ENCODE data around the gene LIMK2. TPM values are rescaled to one million over a fixed set of nuclear protein-coding genes. Genes with fewer than 3 reads are reported as not detected.
"Not testable (repeated sequence)": the region's sequence is repeated elsewhere in the genome, so short reads cannot be mapped to it uniquely, and the experiment has no call there.

The LIMK2 gene
- total RNA-seq, 1 donor from 2014 or later, result 8.0 TPM

DNA sequence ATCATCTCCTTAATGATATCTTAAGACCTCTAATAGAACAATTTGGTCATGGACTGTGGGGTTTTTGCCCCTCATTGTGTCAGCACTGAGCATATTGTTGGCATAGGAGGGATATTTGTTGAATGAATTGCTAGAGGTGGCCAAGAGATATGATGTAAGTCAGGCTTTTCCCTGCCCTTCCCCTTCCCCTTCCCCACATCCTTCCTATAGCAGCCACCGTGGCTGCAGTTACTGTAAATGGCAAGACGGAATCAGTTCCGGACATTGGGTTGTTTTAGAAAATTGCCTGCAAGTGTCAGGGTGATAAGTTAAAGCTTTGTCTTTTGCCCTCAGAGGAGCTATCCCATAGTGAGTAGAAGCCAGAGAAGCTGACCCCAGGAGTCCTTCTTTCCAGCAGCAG lies 23.0 kb downstream of the LIMK2 start:
- peaks cover 50% of the 10 kb centered on the region for H3K4me1 ChIP-seq
- no peak for DNase-seq
- H3K9me3 ChIP-seq (replicated peaks), result no peaks in the 10 kb centered on the region
- H3K4me3 ChIP-seq, result no peak overlapping the region
- no peaks in the 10 kb centered on the region for H3K36me3 ChIP-seq
- no peaks in the 10 kb centered on the region for H3K27me3 ChIP-seq (ENCODE audit: low read depth)
- H3K27ac ChIP-seq (replicated peaks), result peak overlapping the region; percentile 2
- intact Hi-C loops (cut with micrococcal nuclease), result no loop called here
- no peak for TF ChIP-seq CTCF (IDR thresholded peaks at IDR 0.05; ENCODE audit: borderline replicate concordance)

- DNase-seq; H3K4me3 ChIP-seq; H3K27me3 ChIP-seq (ENCODE audit: low read depth); H3K9me3 ChIP-seq (replicated peaks); H3K27ac ChIP-seq (replicated peaks); intact Hi-C loops (cut with micrococcal nuclease); H3K36me3 ChIP-seq: not testable (repeated sequence)
- H3K4me1 ChIP-seq, result peaks cover 40% of the 10 kb centered on the region
These were observed 23.9 kb downstream of the LIMK2 start for GRCh38 chr22:31236044-31236443.

DNA sequence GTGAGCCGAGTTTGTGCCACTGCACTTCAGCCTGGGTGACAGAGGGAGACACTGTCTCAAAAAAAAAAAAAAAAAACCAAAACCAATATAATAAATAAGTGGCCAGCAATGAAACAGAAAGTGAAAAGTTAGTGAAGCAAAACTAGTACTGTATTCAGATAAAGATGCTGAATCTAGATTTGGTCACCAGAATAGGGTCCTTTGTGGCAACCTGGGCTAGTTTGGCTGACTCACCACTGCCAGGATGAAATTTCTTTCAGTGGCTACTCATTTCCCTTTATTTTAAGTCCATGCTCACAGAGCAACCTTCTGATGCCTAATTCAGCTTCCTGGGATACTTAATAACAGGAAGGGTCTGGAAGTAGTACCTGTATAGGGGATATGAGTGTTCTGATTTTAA lies 26.0 kb downstream of the LIMK2 start:
- Histone ChIP-seq H3K27me3 (ENCODE audit: low read depth) (no peaks in the 10 kb centered on the region), H3K27ac (replicated peaks) (no peak overlapping the region), H3K4me1 (peaks cover 21% of the 10 kb centered on the region), H3K4me3 (no peak overlapping the region), H3K36me3 (no peaks in the 10 kb centered on the region), H3K9me3 (replicated peaks) (no peaks in the 10 kb centered on the region)
- TF ChIP-seq CTCF (IDR thresholded peaks at IDR 0.05; ENCODE audit: borderline replicate concordance), result no peak
- no peak for DNase-seq
- intact Hi-C loops (cut with micrococcal nuclease), result no loop called here

DNA sequence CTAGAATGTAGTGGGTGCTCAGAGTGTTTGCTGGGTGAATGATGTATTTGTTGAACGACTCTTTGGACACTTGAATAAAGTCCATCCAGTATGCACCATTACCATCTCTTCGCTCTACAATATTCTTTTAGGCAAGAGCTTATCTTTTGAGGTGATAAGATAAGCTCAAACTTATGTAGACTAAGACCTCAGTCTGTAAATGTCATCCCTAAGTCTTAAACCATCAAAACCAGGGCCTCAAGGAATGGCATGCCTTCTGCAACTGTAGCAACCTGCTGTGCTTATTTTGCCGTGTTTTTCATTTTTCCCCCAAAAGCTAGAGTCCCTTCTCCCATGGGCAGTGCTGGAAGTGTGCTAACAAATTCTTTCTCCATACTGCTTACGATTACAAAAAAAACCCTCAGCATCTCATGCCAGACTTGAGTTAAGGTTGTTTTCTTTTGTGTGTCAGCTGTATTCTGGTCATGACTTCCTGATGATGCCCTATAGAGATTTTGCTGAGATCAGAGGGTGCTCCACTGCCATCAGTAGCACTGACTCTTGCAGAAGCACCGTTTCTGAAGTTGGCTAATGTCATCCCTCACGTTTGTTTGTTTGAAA lies 27.8 kb downstream of the LIMK2 start:
- Histone ChIP-seq H3K4me3 (no peak overlapping the region), H3K27ac (replicated peaks) (no peak overlapping the region), H3K36me3 (no peaks in the 10 kb centered on the region), H3K9me3 (replicated peaks) (no peaks in the 10 kb centered on the region), H3K4me1 (peaks cover 3% of the 10 kb centered on the region), H3K27me3 (ENCODE audit: low read depth) (no peaks in the 10 kb centered on the region)
- DNase-seq, result no peak
- TF ChIP-seq CTCF (IDR thresholded peaks at IDR 0.05; ENCODE audit: borderline replicate concordance), result no peak
- intact Hi-C loops (cut with micrococcal nuclease), result no loop called here

DNA sequence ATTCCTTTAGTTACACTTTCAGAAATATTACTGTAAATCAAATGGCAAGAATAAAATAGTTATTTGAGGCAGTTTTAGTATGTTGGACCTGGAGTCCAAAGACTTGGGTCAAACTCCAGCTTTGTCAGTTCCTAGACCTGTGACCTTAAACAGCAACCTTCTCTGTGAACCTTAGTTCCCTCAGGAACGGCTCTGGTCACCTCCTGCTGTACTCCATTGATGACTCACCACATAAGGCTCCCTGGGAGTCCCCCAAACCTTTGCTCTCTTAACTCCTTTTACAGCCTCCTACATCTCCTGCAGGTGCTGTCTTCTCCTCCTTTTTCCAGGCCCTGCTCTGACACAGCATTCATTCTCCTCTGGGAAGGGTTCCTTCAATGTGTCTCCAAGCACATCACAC lies 29.1 kb downstream of the LIMK2 start:
- Histone ChIP-seq H3K36me3 (no peaks in the 10 kb centered on the region), H3K27ac (replicated peaks) (no peak overlapping the region), H3K9me3 (replicated peaks) (no peaks in the 10 kb centered on the region), H3K4me1 (no peaks in the 10 kb centered on the region), H3K4me3 (no peak overlapping the region), H3K27me3 (ENCODE audit: low read depth) (no peaks in the 10 kb centered on the region)
- no peak for DNase-seq
- TF ChIP-seq CTCF (IDR thresholded peaks at IDR 0.05; ENCODE audit: borderline replicate concordance), result no peak
- intact Hi-C loops (cut with micrococcal nuclease), result no loop called here

- H3K9me3 ChIP-seq (replicated peaks), result no peaks in the 10 kb centered on the region
- DNase-seq, result no peak
- H3K27me3 ChIP-seq (ENCODE audit: low read depth), result no peaks in the 10 kb centered on the region
- no peak for TF ChIP-seq CTCF (IDR thresholded peaks at IDR 0.05; ENCODE audit: borderline replicate concordance)
- H3K4me3 ChIP-seq, result no peak overlapping the region
- H3K36me3 ChIP-seq, result no peaks in the 10 kb centered on the region
- H3K4me1 ChIP-seq, result no peaks in the 10 kb centered on the region
- intact Hi-C loops (cut with micrococcal nuclease), result no loop called here
- no peak overlapping the region for H3K27ac ChIP-seq (replicated peaks)
These were observed 29.8 kb downstream of the LIMK2 start for GRCh38 chr22:31241936-31242335.

Data from left ventricle myocardium inferior (tissue), 1 donor.